Frontal cortex (tissue), 4 donors: ENCODE data around the gene THSD7B. TPM values are rescaled to one million over a fixed set of nuclear protein-coding genes. Genes with fewer than 3 reads are reported as not detected.

ENCODE experiments used
- DNase-seq, 2 donors: peaks; one replicate each; pipeline ENCODE4 v3.0.0; 2012; ENCODE audit warnings: low spot score in 2 of 2
- FAIRE-seq: peaks from 2 replicates; lab custom pipeline; 2012; peaks lifted over from hg19 to GRCh38; lab: Jason Lieb, UNC
- total RNA-seq: library from RNA; depleted of rRNA; stranded (reverse); fragments of >200 nt; gene quantifications from one replicate; pipeline ENCODE4 v1.2.3, GENCODE V29; 2014
- donor health status: control.
- donor health status: control.
- donor health status: control.

The THSD7B gene
- total RNA-seq, 1 donor from 2014 or later: 13.9 TPM

- FAIRE-seq (no peak), DNase-seq (no peak)
Measured at GRCh38 chr2:137435162-137435561, 669.8 kb downstream of the THSD7B start.

GRCh38 chr2:137437386-137437785, 672.0 kb downstream of the THSD7B start:
- no peak for FAIRE-seq
- DNase-seq: no peak

DNA sequence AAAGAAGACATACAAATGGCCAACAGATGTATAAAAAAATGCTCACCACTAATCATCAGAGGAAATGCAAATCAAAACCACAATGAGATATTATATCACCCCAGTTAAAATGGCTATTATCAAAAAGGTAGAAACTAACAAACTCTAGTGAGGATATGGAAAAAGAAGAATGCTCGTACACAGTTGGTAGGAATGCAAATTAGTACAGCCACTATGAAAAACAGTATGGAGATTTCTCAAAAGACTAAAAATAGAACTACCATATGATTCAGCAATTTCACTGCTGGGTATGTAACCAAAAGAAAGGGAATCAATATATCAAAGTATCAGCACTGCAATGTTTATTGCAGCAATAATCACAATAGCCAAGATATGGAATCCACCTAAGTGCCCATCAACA, 679.6 kb downstream of the THSD7B start:
- DNase-seq: no peak
- no peak for FAIRE-seq

DNA sequence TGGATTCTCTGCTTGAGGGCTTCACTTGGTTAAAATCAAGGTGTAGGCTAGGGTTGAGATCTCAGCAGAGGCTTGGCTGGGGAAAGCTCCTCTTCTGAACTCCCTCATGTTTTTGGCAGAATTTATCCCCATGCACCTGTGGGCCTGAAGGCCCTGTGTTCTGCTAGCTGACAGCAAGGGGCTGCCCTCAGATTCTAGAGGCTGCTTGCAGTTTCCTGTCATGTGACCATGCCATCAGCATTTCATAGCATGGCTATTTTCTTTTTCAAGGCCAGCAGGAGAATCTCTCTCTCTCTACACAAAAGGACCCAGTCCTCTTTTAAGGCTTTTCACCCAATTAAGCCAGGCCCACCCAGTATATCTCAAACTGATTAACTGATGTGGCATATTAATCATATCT, 684.1 kb downstream of the THSD7B start:
- DNase-seq: no peak
- FAIRE-seq: no peak

GRCh38 chr2:137454886-137455285, 689.5 kb downstream of the THSD7B start:
- FAIRE-seq: no peak

DNA sequence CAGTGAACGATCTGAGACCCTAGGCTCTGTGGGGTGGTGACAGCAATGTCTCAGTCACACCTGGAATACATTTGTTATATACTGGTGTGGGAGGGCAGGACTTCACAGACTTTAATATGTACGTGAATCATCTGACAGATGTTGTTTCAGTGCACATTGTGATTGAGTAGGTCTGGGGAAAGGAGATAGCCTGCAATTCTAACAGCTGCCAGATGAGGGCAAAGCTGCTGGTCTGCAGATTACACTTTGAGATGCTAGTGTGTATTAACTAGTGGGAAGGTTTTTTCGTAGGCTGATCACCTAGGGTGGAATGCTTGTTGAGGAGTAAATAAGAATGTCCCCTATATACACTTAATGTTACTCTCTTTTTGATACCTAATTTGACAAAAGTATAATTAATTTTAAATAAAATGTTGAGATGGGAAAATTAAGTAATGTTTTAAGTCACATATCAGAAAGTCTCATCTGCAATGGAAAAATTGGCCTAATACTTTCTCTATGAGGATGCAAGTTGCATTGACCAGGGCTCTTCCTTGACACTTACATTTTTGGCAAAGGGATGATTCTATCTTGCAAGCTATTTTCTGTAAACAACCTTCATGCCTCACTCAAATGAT, 702.0 kb downstream of the THSD7B start:
- FAIRE-seq (no peak), DNase-seq (peak in 1 of 2 donors; percentile 4)

More at GRCh38 chr2:137454886-137455285, 689.5 kb downstream of the THSD7B start:
- DNase-seq: no peak

DNA sequence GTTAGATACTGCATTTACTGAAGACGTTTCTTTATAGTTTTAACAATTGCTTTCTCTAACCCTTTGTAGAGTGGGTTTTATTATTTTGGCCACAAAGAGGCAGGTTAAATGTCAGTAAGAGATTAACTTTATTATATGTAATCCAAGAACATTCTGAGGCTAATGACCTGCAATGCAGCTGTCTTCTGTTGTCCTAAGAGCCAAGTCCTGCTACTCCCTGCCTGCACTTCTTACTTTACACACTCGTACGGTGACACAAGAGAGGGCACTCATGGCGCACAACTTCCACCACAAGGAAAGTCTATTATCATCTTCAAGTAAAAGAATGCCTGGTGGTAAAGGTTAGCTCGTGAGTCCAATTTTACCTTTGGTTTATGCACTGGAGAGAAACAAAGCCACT, 727.9 kb downstream of the THSD7B start:
- no peak for FAIRE-seq
- DNase-seq: no peak

DNA sequence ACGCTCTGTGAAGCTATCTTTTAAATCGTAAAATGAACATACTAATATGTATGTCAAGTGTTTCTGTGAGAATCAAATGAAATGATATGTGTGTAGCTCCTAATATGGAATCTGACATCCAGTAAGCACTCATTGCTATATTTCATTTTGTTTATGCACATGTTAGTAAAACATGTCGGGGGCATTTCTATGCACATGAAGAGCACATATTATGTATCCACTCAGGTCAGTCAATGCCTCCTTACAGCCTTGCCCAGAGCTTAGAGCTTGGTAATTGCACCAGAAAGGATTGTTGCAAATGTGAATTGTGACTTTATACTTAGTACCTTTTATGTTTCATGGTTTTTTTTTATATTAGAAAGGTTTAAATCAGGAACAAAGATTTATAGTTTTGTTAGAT, 735.3 kb downstream of the THSD7B start:
- no peak for DNase-seq
- FAIRE-seq: no peak

- DNase-seq: no peak
- FAIRE-seq: no peak
Measured at GRCh38 chr2:137507237-137507636, 741.9 kb downstream of the THSD7B start.

DNA sequence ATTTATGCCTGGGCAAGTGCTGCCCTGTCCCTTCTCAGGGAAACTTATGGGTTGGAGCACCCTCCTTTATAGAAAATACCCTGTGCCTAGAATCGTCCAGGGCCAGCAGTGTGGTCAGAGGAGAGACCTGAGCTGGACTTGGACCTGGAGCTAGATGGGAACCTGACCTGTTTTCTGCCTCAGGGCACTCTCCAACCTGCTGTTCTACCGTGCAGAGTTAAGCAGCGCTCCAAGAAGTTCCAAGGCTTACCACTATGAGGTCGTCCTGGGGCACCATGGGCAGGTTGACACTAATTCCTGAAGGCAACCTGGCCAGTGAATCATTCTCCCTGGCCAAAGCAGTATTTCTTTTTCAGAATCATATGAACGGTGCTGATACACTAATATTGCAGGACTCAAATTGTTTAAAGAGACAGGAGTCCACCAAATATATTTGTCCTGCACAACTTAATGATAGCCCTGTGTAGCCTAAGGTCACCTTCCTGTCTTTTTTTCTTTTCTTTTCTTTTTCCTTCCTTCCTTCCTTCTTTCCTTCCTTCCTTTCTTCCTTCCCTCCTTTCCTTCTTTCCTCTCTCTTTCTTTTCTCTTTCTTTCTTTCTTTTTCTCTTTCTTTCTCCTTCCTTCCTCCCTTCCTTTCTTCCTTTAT, 743.5 kb downstream of the THSD7B start:
- no peak for DNase-seq

DNA sequence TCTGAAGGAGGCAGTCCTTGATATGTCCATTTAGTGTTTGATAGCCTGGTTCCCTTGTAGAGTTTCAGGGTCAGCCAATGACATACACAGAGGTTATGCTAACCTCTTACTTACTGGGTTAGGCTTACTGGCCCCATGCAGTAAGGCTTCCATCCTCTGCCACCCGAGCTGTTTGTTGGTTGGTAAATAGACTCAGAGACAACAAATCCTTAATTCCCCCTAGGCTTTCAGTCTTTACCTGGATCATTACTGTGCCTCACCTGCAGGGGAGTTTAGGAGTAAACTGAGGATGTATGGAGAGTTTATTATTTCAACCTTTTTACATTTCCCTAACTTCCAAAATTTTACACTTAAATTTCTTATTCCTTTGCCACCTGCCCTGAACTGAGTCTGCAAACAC, 746.2 kb downstream of the THSD7B start:
- DNase-seq (no peak), FAIRE-seq (no peak)

More for the DNA sequence above, 743.5 kb downstream of the THSD7B start:
- FAIRE-seq: no peak

DNA sequence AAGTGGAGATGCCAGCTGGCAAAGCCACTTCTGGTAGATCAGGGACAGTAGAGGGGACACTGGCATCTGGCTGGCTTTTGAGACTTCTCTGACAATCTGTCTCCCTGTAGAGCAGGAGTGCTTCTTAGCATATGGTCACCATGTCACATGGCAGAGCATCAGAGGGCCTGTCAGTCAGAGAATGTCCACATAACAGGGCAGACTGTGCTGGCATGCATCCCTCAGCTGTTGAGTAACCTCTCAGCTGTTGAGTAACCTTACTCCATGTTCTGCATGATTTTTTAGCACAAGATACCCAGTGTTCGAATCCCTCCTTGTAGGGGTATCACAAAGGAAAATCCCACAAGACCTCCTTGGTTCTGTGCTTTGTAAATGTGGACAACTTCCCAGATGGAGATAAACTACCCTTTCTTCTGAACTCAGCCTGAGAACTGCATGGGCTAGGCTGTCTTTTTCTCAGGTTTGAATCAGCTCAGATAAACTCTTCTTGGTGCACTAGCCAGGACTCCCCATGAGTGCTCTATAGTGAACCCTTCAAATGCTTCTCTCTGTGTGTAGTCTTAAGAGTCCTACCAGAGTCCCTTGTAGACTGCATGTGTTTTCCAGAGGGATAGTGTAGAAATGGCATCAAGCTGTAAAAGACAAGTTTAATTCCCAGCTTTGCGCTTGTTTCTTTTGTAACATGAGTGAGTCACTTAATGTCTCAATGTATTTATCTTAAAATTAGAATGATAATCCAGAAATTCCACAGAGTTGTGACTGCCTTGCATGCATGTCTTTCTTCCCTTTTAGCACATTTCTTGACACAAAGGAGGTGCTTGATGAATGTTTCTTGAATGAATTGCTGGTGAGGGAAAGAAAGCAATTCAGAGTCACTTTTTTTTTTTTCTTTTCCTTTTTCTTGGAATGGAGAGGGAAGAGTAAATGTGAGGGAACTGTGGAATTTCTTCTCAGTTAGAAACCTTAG, 756.6 kb downstream of the THSD7B start:
- FAIRE-seq (no peak), DNase-seq (no peak)

- FAIRE-seq (no peak), DNase-seq (no peak)
Measured at GRCh38 chr2:137522620-137523011, 757.3 kb downstream of the THSD7B start.

GRCh38 chr2:137523931-137524330, 758.6 kb downstream of the THSD7B start:
- FAIRE-seq (no peak), DNase-seq (no peak)

- DNase-seq (no peak), FAIRE-seq (no peak)
Measured at GRCh38 chr2:137525132-137525531, 759.8 kb downstream of the THSD7B start.

- FAIRE-seq: no peak
- DNase-seq: no peak
Measured at GRCh38 chr2:137525641-137526190, 760.4 kb downstream of the THSD7B start.

DNA sequence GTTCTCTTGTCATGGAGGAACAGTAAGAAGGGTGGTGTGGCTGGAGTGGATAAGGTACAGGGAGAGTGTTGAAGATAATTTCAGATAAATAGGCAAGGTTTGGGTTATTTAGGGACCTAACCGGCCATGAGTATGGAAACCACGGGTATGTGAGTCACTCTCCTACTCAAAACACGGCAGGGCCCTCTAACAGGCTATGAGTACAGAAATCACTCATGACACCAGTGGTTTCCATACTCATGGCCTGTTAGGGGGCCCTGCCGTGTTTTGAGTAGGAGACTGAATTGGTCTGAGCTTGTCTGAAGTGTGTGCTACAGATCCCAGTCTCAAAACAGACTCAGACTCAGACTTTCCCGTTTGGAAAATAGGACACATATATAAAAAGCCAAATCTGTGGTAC, 770.6 kb downstream of the THSD7B start:
- DNase-seq (no peak), FAIRE-seq (no peak)

DNA sequence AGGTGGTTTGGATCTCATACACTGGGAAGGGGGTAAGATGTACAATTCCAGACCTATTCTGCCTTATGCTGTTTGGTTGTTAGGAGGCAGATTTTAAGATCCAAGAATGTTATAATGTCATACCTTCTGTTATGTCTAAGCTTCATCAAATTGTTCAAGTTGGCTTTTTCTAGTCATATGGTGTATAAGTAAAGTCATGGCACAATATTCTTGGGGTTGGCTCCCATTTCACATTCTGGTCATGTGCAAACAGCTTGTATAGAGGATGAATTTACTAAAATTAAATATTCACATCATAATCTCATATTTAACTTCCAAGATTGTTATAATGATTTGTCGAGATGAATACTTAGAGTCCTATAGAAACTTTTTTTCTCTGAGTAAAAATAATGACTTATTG, 774.0 kb downstream of the THSD7B start:
- DNase-seq (no peak), FAIRE-seq (no peak)

DNA sequence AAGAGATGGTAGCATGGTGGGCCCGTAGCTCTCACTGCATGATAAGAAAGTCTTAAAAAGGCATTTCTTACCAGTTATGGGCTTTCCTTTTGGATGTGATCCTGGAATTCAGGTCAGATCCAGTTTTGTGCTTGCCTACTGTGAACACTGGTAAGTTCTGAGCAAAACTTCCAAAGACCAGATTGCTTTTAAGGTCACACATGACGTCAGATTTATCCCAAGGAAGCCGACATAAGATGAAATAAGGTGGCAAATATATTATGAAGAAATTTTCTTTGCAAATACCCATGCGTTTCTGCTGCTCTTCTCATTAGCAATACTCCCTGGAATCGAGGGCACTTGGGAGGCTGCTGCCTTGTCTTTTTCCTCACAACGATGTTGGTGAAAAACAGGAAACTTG, 782.5 kb downstream of the THSD7B start:
- no peak for DNase-seq
- FAIRE-seq: no peak

DNA sequence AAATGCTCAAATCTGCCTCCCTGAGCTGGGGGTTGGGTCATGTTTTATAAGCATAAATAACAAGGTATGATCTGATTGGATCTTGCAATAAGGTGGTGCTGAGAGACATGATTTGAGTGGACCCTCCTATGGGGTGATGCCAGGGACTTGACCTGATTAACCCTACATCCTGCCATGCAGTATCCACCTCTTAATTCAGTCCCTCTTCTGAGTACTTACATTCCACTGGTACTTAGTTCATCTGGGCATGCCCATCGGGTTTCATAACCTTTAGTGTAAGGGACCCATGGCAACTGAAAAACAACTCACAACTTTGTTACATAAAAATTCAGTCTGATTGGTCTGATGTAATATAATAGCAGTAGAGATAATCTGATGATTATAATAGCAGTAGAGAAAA, 801.0 kb downstream of the THSD7B start:
- DNase-seq: no peak
- no peak for FAIRE-seq
